H9 (cell line): ENCODE measurements around the gene DHX30. TPM values are rescaled to one million over a fixed set of nuclear protein-coding genes. Genes with fewer than 3 reads are reported as not detected.

Experiments used
- DNase-seq: peaks from one replicate; pipeline ENCODE4 v3.0.0-alpha.2; 2017
- H2AFZ ChIP-seq: one replicate; pipeline ENCODE4 v1.6.1; 2013; ENCODE audit warnings: mild to moderate bottlenecking, low read length, control low read depth, moderate library complexity
- H2AK5ac ChIP-seq: 2 replicates; pipeline ENCODE4 v1.6.1; 2013; ENCODE audit warnings: low read length, control low read depth, mixed read lengths; ENCODE audit not compliant: insufficient read length
- H2BK120ac ChIP-seq: one replicate; pipeline ENCODE4 v1.6.1; 2013; ENCODE audit warnings: low read depth, mild to moderate bottlenecking, low read length, control low read depth, inconsistent platforms; ENCODE audit not compliant: poor library complexity, severe bottlenecking
- H2BK12ac ChIP-seq: 2 replicates; pipeline ENCODE4 v1.6.1; 2013; ENCODE audit warnings: low read length, control low read depth, mixed read lengths, low read depth; ENCODE audit not compliant: insufficient read length
- H2BK15ac ChIP-seq: 2 replicates; pipeline ENCODE4 v1.6.1; 2013; ENCODE audit warnings: low read depth, low read length, control low read depth
- H2BK20ac ChIP-seq: one replicate; pipeline ENCODE4 v1.6.1; 2013; ENCODE audit warnings: low read depth, mild to moderate bottlenecking, low read length, control low read depth, inconsistent platforms; ENCODE audit not compliant: poor library complexity, severe bottlenecking
- H2BK5ac ChIP-seq: 2 replicates; pipeline ENCODE4 v1.6.1; 2013; ENCODE audit warnings: low read length, control low read depth, mixed read lengths; ENCODE audit not compliant: insufficient read length
- H3K14ac ChIP-seq: 2 replicates; pipeline ENCODE4 v1.6.1; 2013; ENCODE audit warnings: low read length, control low read depth; ENCODE audit not compliant: insufficient read depth
- H3K18ac ChIP-seq: 2 replicates; pipeline ENCODE4 v1.6.1; 2013; ENCODE audit warnings: low read depth, mild to moderate bottlenecking, mixed read lengths, low read length, control low read depth; ENCODE audit not compliant: insufficient read length
- H3K23ac ChIP-seq: 2 replicates; pipeline ENCODE4 v1.6.1; 2013; ENCODE audit warnings: low read length, control low read depth, mixed read lengths, low read depth; ENCODE audit not compliant: insufficient read length
- H3K23me2 ChIP-seq: 2 replicates; pipeline ENCODE4 v1.6.1; 2013; ENCODE audit warnings: low read depth, mild to moderate bottlenecking, mixed read lengths, low read length, control low read depth; ENCODE audit not compliant: insufficient read length, poor library complexity, severe bottlenecking
- H3K27ac ChIP-seq: 2 replicates; pipeline ENCODE4 v1.5.1; 2013; ENCODE audit warnings: low read length, control low read depth, mixed read lengths, low read depth; ENCODE audit not compliant: insufficient read length
- H3K27me3 ChIP-seq: 2 replicates; pipeline ENCODE4 v1.6.1; 2013; ENCODE audit warnings: low read length, control low read depth, inconsistent platforms; ENCODE audit not compliant: insufficient read depth
- H3K4ac ChIP-seq: 2 replicates; pipeline ENCODE4 v1.6.1; 2013; ENCODE audit warnings: low read depth, mild to moderate bottlenecking, control low read depth, inconsistent platforms, low read length, moderate library complexity
- H3K4me1 ChIP-seq: 2 replicates; pipeline ENCODE4 v1.6.1; 2013; ENCODE audit warnings: low read length, control low read depth, inconsistent platforms; ENCODE audit not compliant: insufficient read depth
- H3K4me2 ChIP-seq: 2 replicates; pipeline ENCODE4 v1.6.1; 2013; ENCODE audit warnings: low read length, control low read depth, mixed read lengths; ENCODE audit not compliant: insufficient read length, insufficient read depth
- H3K56ac ChIP-seq: 2 replicates; pipeline ENCODE4 v1.6.1; 2013; ENCODE audit warnings: low read depth, mild to moderate bottlenecking, mixed read lengths, low read length, control low read depth; ENCODE audit not compliant: insufficient read length
- H3K79me1 ChIP-seq: 2 replicates; pipeline ENCODE4 v1.6.1; 2013; ENCODE audit warnings: low read depth, mild to moderate bottlenecking, moderate library complexity, low read length, control low read depth, inconsistent platforms; ENCODE audit not compliant: insufficient read depth, poor library complexity, severe bottlenecking
- H3K79me2 ChIP-seq: 2 replicates; pipeline ENCODE4 v1.6.1; 2013; ENCODE audit warnings: low read length, control low read depth, inconsistent platforms; ENCODE audit not compliant: insufficient read depth
- H3K9ac ChIP-seq: 2 replicates; pipeline ENCODE4 v1.6.1; 2013; ENCODE audit warnings: low read length, control low read depth, mixed read lengths; ENCODE audit not compliant: insufficient read length; ENCODE audit errors: extremely low read depth
- H3K9me3 ChIP-seq: one replicate; pipeline ENCODE4 v1.6.1; 2013; ENCODE audit warnings: low read depth, low read length, inconsistent platforms; ENCODE audit not compliant: control insufficient read depth
- H3T11ph ChIP-seq: one replicate; pipeline ENCODE4 v1.6.1; 2013; ENCODE audit warnings: mild to moderate bottlenecking, low read length, control low read depth, inconsistent platforms
- H4K20me1 ChIP-seq: one replicate; pipeline ENCODE4 v1.6.1; 2013; ENCODE audit not compliant: control insufficient read depth, insufficient read length, insufficient read depth
- H4K5ac ChIP-seq: 2 replicates; pipeline ENCODE4 v1.6.1; 2013; ENCODE audit warnings: low read depth, mild to moderate bottlenecking, mixed read lengths, low read length, control low read depth; ENCODE audit not compliant: insufficient read length
- H4K8ac ChIP-seq: replicated peaks from 2 replicates; pipeline ENCODE4 v1.6.1; 2013; ENCODE audit warnings: low read length, control low read depth, mixed read lengths, low read depth; ENCODE audit not compliant: insufficient read length
- H4K91ac ChIP-seq: 2 replicates; pipeline ENCODE4 v1.6.1; 2013; ENCODE audit warnings: low read depth, mild to moderate bottlenecking, moderate library complexity, mixed read lengths, low read length, control low read depth; ENCODE audit not compliant: insufficient read length
- H3K27ac Mint-ChIP-seq, 3 experiments: 2 replicates in 2 of 3; 3 replicates in 1 of 3; pipeline ENCODE4 v1.8.0; 2020 to 2021; ENCODE audit warnings: mixed read lengths in 3 of 3, mild to moderate bottlenecking in 1 of 3, moderate library complexity in 1 of 3
- H3K27me3 Mint-ChIP-seq: 2 replicates; pipeline ENCODE4 v1.8.0; 2021; ENCODE audit warnings: low read depth, mild to moderate bottlenecking, moderate library complexity, mixed read lengths
- H3K36me3 Mint-ChIP-seq, 3 experiments: 2 replicates in 2 of 3; 3 replicates in 1 of 3; pipeline ENCODE4 v1.8.0; 2020 to 2021; ENCODE audit warnings: low read depth in 3 of 3, mixed read lengths in 3 of 3; ENCODE audit not compliant: insufficient read depth in 1 of 3
- H3K4me1 Mint-ChIP-seq, 2 experiments: 2 replicates each; pipeline ENCODE4 v1.8.0; 2020; ENCODE audit warnings: mixed read lengths in 2 of 2
- H3K4me3 Mint-ChIP-seq, 2 experiments: 2 replicates in 1 of 2; 3 replicates in 1 of 2; pipeline ENCODE4 v1.8.0; 2020 to 2021; ENCODE audit warnings: mild to moderate bottlenecking in 2 of 2, mixed read lengths in 2 of 2, moderate library complexity in 1 of 2
- H3K9me3 Mint-ChIP-seq, 2 experiments: 2 replicates in 1 of 2; 3 replicates in 1 of 2; pipeline ENCODE4 v1.8.0; 2020; ENCODE audit warnings: mild to moderate bottlenecking in 2 of 2, mixed read lengths in 2 of 2, moderate library complexity in 1 of 2
- CTCF ChIP-seq: fragments of 200-600 bp; sonication (generic); conservative IDR thresholded peaks from 3 replicates; pipeline ENCODE4 v1.8.0; 2021; ENCODE audit warnings: antibody characterized with exemption, mild to moderate bottlenecking
- total RNA-seq: library from RNA; stranded (reverse); gene quantifications from 2 replicates; pipeline ENCODE4 v1.2.1, GENCODE V29; 2021

The DHX30 gene
- total RNA-seq, 1 experiment from 2014 or later: 107 TPM

GRCh38 chr3:47877719-47878118 lies 74.8 kb downstream of the DHX30 start:
- H3K18ac ChIP-seq: no peak overlapping the region
- H3K27me3 ChIP-seq: no peaks in the 10 kb centered on the region
- no peak overlapping the region for H3K4ac ChIP-seq
- no peak overlapping the region for H4K91ac ChIP-seq
- no peaks in the 10 kb centered on the region for H3K79me1 ChIP-seq
- no peak overlapping the region for H4K5ac ChIP-seq
- H3K79me2 ChIP-seq: no peaks in the 10 kb centered on the region
- H3K23me2 ChIP-seq: no peaks in the 10 kb centered on the region
- H4K8ac ChIP-seq: no peak overlapping the region
- no peak overlapping the region for H3K27ac ChIP-seq
- H2BK120ac ChIP-seq: no peak overlapping the region
- H3K9me3 Mint-ChIP-seq: no peaks in the 10 kb centered on the region
- no peak overlapping the region for H3K56ac ChIP-seq
- no peaks in the 10 kb centered on the region for H3K4me1 ChIP-seq
- H2AK5ac ChIP-seq: no peak overlapping the region
- H3K4me3 Mint-ChIP-seq: no peak overlapping the region
- DNase-seq: no peak
- no peak overlapping the region for H2BK12ac ChIP-seq
- H2BK15ac ChIP-seq: no peak overlapping the region
- no peak overlapping the region for H3K23ac ChIP-seq
- H3K36me3 Mint-ChIP-seq: peaks cover 8 to 31% (median 19%) of the 10 kb centered on the region in 3 experiments
- H3T11ph ChIP-seq: no peak overlapping the region
- no peak overlapping the region for H2AFZ ChIP-seq
- no peak for TF ChIP-seq CTCF
- no peaks in the 10 kb centered on the region for H3K9me3 ChIP-seq
- H3K27ac Mint-ChIP-seq: peak overlapping the region in 2 of 3 experiments; percentile 14 to 15; a peak in 3 of 7 replicates
- no peak overlapping the region for H2BK5ac ChIP-seq
- H3K27me3 Mint-ChIP-seq: no peaks in the 10 kb centered on the region
- H3K9ac ChIP-seq: no peak overlapping the region
- H4K20me1 ChIP-seq: no peaks in the 10 kb centered on the region
- no peak overlapping the region for H2BK20ac ChIP-seq
- no peak overlapping the region for H3K4me2 ChIP-seq
- H3K14ac ChIP-seq: no peak overlapping the region
- peaks cover 11 to 14% of the 10 kb centered on the region in 2 experiments for H3K4me1 Mint-ChIP-seq
